HG03045 (cell line): ENCODE data around the gene RPS6KA3.

Experiments
- ATAC-seq: cut with Tn5 transposase; IDR thresholded peaks from one replicate; pipeline ENCODE4 v1.9.1; 2021; ENCODE audit warnings: mild to moderate bottlenecking, moderate library complexity; ENCODE audit not compliant: unreplicated experiment

The RPS6KA3 gene

GRCh38 chrX:20111271-20111670 is 155.4 kb downstream of the RPS6KA3 start:
- no peak for ATAC-seq

- no peak for ATAC-seq
These were observed 164.7 kb downstream of the RPS6KA3 start for GRCh38 chrX:20101934-20102581.
